ENCODE measurements around the gene TSPAN7. TPM values are rescaled to one million over a fixed set of nuclear protein-coding genes. Genes with fewer than 3 reads are reported as not detected.

TSPAN7 gene
- total RNA-seq, 1 donor: not detected

DNA sequence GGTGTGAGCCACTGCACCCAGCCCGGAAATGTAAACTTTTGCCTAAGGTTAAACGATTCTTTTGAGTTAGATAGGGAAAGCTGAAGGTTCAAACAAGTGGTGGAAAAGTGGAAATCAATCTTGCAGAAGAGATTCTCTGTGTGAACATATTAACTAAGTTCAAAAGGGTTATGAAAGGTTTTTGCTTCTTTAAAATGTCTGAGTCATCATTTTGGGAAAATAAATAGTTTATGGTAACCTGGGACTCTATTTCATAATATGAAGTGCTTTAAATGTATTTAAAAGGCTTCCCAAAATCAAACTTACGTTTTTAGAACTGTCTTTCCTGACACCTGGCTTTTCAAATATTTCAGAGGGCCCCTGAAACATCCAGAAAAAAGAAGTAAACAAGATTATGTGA lies 166.3 kb downstream of the TSPAN7 start:
- Histone ChIP-seq H3K4me1 (ENCODE audit: insufficient read depth, low read length) (no peaks in the 10 kb centered on the region), H3K4me3 (ENCODE audit: low read length) (no peak overlapping the region), H3K27me3 (ENCODE audit: insufficient read depth, low read length) (no peaks in the 10 kb centered on the region), H3K9me3 (ENCODE audit: low read depth, low read length) (no peaks in the 10 kb centered on the region)

DNA sequence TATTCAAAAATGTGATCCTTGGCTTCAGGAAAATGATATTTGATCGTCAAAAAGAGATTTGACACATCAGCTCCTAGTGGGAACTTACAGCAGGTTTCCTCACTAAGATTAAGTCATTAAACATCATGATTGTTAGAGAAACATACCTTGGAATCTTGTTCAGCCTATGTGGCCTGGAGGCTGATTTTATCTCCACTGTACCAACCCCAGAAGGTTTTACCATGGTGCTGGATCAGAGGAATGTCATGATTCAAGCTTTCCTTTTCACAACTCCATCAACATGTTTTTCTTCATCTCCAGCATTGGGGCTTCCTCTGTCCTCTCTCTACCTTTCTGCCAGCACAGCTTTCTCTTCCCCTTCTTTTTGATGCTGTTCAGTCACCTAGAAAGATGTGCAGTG lies 171.5 kb downstream of the TSPAN7 start:
- H3K9me3 ChIP-seq (ENCODE audit: low read depth, low read length): no peaks in the 10 kb centered on the region
- H3K4me3 ChIP-seq (ENCODE audit: low read length): no peak overlapping the region
- no peaks in the 10 kb centered on the region for H3K27me3 ChIP-seq (ENCODE audit: insufficient read depth, low read length)
- H3K4me1 ChIP-seq (ENCODE audit: insufficient read depth, low read length): no peaks in the 10 kb centered on the region

Other genes with a start within 250 kb of the TSPAN7 start
- gene RPGR, start 234.0 kb upstream of the TSPAN7 start, total RNA-seq: 19.6 TPM
- gene OTC, start 208.9 kb upstream of the TSPAN7 start, total RNA-seq: not detected
- gene MID1IP1, start 239.9 kb downstream of the TSPAN7 start, total RNA-seq: 61.2 TPM